C1 segment of cervical spinal cord (tissue), 14 donors: ENCODE data around the gene TLK1.
"Not testable (repeated sequence)": the region's sequence is repeated elsewhere in the genome, so short reads cannot be mapped to it uniquely, and the experiment has no call there.

Source experiments
- DNase-seq, 14 donors: peaks; one replicate each; lab custom pipeline; 2025; lab: John Stamatoyannopoulos, UW

The TLK1 gene

GRCh38 chr2:171086352-171087290 is 74.1 kb downstream of the TLK1 start:
- peak in 7 of 14 donors; percentile 0 to 21 (median 1) for DNase-seq

- no peak for DNase-seq
These were observed 76.6 kb downstream of the TLK1 start for GRCh38 chr2:171084128-171084527.

- no peak for DNase-seq
These were observed 77.2 kb downstream of the TLK1 start for GRCh38 chr2:171083451-171083850.

- no peak for DNase-seq
These were observed 79.0 kb downstream of the TLK1 start for GRCh38 chr2:171081649-171082111.

- no peak for DNase-seq
These were observed 80.1 kb downstream of the TLK1 start for GRCh38 chr2:171080607-171081006.

- not testable (repeated sequence) for DNase-seq
These were observed 84.3 kb downstream of the TLK1 start for GRCh38 chr2:171076422-171076821.

- DNase-seq, result no peak
These were observed 88.5 kb downstream of the TLK1 start for GRCh38 chr2:171072164-171072563.

- DNase-seq, result no peak
These were observed 91.3 kb downstream of the TLK1 start for GRCh38 chr2:171069286-171069956.

GRCh38 chr2:171066110-171066509 is 94.6 kb downstream of the TLK1 start:
- no peak for DNase-seq

- DNase-seq, result no peak
These were observed 103.1 kb downstream of the TLK1 start for GRCh38 chr2:171057575-171057974.

GRCh38 chr2:171056307-171056706 is 104.4 kb downstream of the TLK1 start:
- no peak for DNase-seq

- DNase-seq, result no peak
These were observed 111.0 kb downstream of the TLK1 start for GRCh38 chr2:171049691-171050090.

- DNase-seq, result no peak
These were observed 114.6 kb downstream of the TLK1 start for GRCh38 chr2:171046048-171046560.

- no peak for DNase-seq
These were observed 116.3 kb downstream of the TLK1 start for GRCh38 chr2:171044416-171044815.

GRCh38 chr2:171042253-171042969 is 118.3 kb downstream of the TLK1 start:
- no peak for DNase-seq

- no peak for DNase-seq
These were observed 124.2 kb downstream of the TLK1 start for GRCh38 chr2:171036532-171036931.

- DNase-seq, result no peak
These were observed 126.4 kb downstream of the TLK1 start for GRCh38 chr2:171034315-171034714.

GRCh38 chr2:171025214-171025613 is 135.5 kb downstream of the TLK1 start:
- no peak for DNase-seq

- DNase-seq, result no peak
These were observed 142.2 kb downstream of the TLK1 start for GRCh38 chr2:171018522-171018921.

- no peak for DNase-seq
These were observed 144.6 kb downstream of the TLK1 start for GRCh38 chr2:171016125-171016524.

GRCh38 chr2:171013851-171014250 is 146.8 kb downstream of the TLK1 start:
- DNase-seq, result no peak

GRCh38 chr2:171009386-171009785 is 151.3 kb downstream of the TLK1 start:
- no peak for DNase-seq
